K562 (cell line): ENCODE results near the gene MFSD11. TPM values are rescaled to one million over a fixed set of nuclear protein-coding genes. Genes with fewer than 3 reads are reported as not detected.
A peak's percentile ranks its signal among the peaks of the same experiment; 100 is the strongest.

Experiments
- ATAC-seq: fragments of 200-7000 bp; cut with Tn5 transposase; 3 replicates; pipeline ENCODE4 v1.9.1; 2020; ENCODE audit warnings: moderate library complexity
- BruUV-seq: library from RNA; stranded (reverse); fragments of 400-500 nt; replicated peaks from 2 replicates; lab custom pipeline; 2021; lab: Mats Ljungman, UMichigan
- CTCF ChIA-PET: fragments of 300-600 bp; formaldehyde crosslinking; extraction: SDS; loops from one replicate; lab custom pipeline; 2021; ENCODE audit warnings: low intra/inter-chr PET ratio; lab: Yijun Ruan, JAX
- POLR2A ChIA-PET: fragments of 300-600, 350-650 bp; sonication (Branson Sonifier 250); formaldehyde crosslinking; extraction: SDS; loops from one replicate; lab custom pipeline; 2021; ENCODE audit warnings: antibody characterized with exemption, inconsistent platforms; lab: Yijun Ruan, JAX
- DNase-seq, 4 experiments: peaks; one replicate each; pipeline versions ENCODE4 v3.0.0 to v3.0.0-alpha.2; 2011 to 2018; ENCODE audit warnings: low spot score in 3 of 4, mixed read lengths in 3 of 4; ENCODE audit errors: extremely low read depth in 1 of 4
- FAIRE-seq: peaks from 2 replicates; lab custom pipeline; 2011; peaks lifted over from hg19 to GRCh38; lab: Jason Lieb, UNC
- H2AFZ ChIP-seq: 2 replicates; pipeline ENCODE4 v1.6.0; 2011; ENCODE audit warnings: low read depth, low read length, control low read depth, inconsistent platforms
- H3K27ac ChIP-seq: fragments of 200-600 bp; 3 replicates; pipeline ENCODE4 v1.8.0; 2011; ENCODE audit warnings: low read depth, mild to moderate bottlenecking, control low read depth, inconsistent platforms, low read length, moderate library complexity, mixed read lengths; ENCODE audit errors: extremely low read depth
- H3K27me3 ChIP-seq, 2 experiments: fragments of 300-600 bp in 1 of 2; 2 replicates in 1 of 2; 3 replicates in 1 of 2; pipeline versions ENCODE4 v1.6.0 to v1.8.0; 2011; ENCODE audit warnings: inconsistent platforms in 2 of 2, low read length in 2 of 2, mild to moderate bottlenecking in 1 of 2, mixed read lengths in 1 of 2, moderate library complexity in 1 of 2; ENCODE audit not compliant: control insufficient read depth in 2 of 2, insufficient read depth in 2 of 2
- H3K36me3 ChIP-seq: fragments of 300-600 bp; 3 replicates; pipeline ENCODE4 v1.8.0; 2011; ENCODE audit warnings: mild to moderate bottlenecking, low read length, inconsistent platforms; ENCODE audit not compliant: control insufficient read depth, insufficient read depth
- H3K4me1 ChIP-seq, 2 experiments: fragments of 200-600 bp in 1 of 2; replicated peaks in 1 of 2; 2 replicates in 1 of 2; 3 replicates in 1 of 2; pipeline versions ENCODE4 v1.5.1 to v1.8.0; 2011; ENCODE audit warnings: inconsistent platforms in 2 of 2, low read length in 2 of 2, mild to moderate bottlenecking in 1 of 2, mixed read lengths in 1 of 2, moderate library complexity in 1 of 2; ENCODE audit not compliant: control insufficient read depth in 2 of 2, insufficient read depth in 2 of 2
- H3K4me2 ChIP-seq: 2 replicates; pipeline ENCODE4 v1.6.1; 2011; ENCODE audit warnings: low read length, control low read depth, inconsistent platforms, mixed read lengths; ENCODE audit not compliant: insufficient read depth
- H3K4me3 ChIP-seq: fragments of 200-600 bp; sonication (generic), shearing (Covaris generic); 2 replicates; pipeline ENCODE4 v1.5.1; 2016; ENCODE audit warnings: control low read depth, inconsistent platforms
- H3K79me2 ChIP-seq: fragments of 200-600 bp; 3 replicates; pipeline ENCODE4 v1.8.0; 2011; ENCODE audit warnings: low read length, inconsistent platforms; ENCODE audit not compliant: control insufficient read depth, insufficient read depth
- H3K9ac ChIP-seq, 2 experiments: 2 replicates each; pipeline versions ENCODE4 v1.6.0 to v1.6.1; 2011; ENCODE audit warnings: low read depth in 2 of 2, low read length in 2 of 2, control low read depth in 1 of 2, inconsistent platforms in 1 of 2, mild to moderate bottlenecking in 1 of 2, mixed read lengths in 1 of 2; ENCODE audit not compliant: insufficient read depth in 1 of 2
- H3K9me1 ChIP-seq: one replicate; pipeline ENCODE4 v1.6.0; 2011; ENCODE audit warnings: inconsistent platforms, mild to moderate bottlenecking, low read length, moderate library complexity; ENCODE audit not compliant: control insufficient read depth, insufficient read depth
- H3K9me3 ChIP-seq: replicated peaks from 2 replicates; pipeline ENCODE4 v1.5.1; 2011; ENCODE audit warnings: low read depth, low read length, inconsistent platforms; ENCODE audit not compliant: control insufficient read depth, insufficient read depth
- H4K20me1 ChIP-seq: replicated peaks from 2 replicates; pipeline ENCODE4 v1.6.1; 2011; ENCODE audit warnings: low read length, inconsistent platforms, mixed read lengths; ENCODE audit not compliant: control insufficient read depth, insufficient read depth
- CREBBP ChIP-seq: IDR thresholded peaks from one replicate; pipeline ENCODE4 v1.6.1; 2012; ENCODE audit warnings: low read depth, mild to moderate bottlenecking, control low read depth, inconsistent platforms, low read length
- DPF2 ChIP-seq: fragments of 450-650 bp; IDR thresholded peaks from 2 replicates; pipeline ENCODE4 v1.6.1; 2016
- FOS ChIP-seq: IDR thresholded peaks from 3 replicates; pipeline ENCODE4 v1.6.1; 2011; ENCODE audit not compliant: insufficient read length; ENCODE audit errors: extremely low read depth
- FOSL1 ChIP-seq: fragments of 200-800 bp; sonication (Bioruptor generic); conservative IDR thresholded peaks from 2 replicates; pipeline ENCODE4 v1.6.1; 2016; ENCODE audit warnings: missing genetic modification characterization, missing compliant biosample characterization
- JUNB ChIP-seq: fragments of 450-650 bp; formaldehyde crosslinking; conservative IDR thresholded peaks from 2 replicates; pipeline ENCODE4 v1.4.0; 2020; ENCODE audit warnings: mild to moderate bottlenecking
- MYNN ChIP-seq, 2 experiments: sonication (generic); formaldehyde crosslinking in 1 of 2; IDR thresholded peaks; 2 replicates each; pipeline versions ENCODE4 v1.5.0 to v1.6.1; 2016 to 2020; ENCODE audit warnings: antibody characterized with exemption in 1 of 2, missing genetic modification reagents in 1 of 2
- NFIC ChIP-seq: fragments of 450-650 bp; IDR thresholded peaks from 2 replicates; pipeline ENCODE4 v1.6.1; 2017; ENCODE audit warnings: mild to moderate bottlenecking, inconsistent platforms
- PHB2 ChIP-seq: fragments of 450-650 bp; IDR thresholded peaks from 2 replicates; pipeline ENCODE4 v1.6.1; 2017; ENCODE audit warnings: low read depth
- POU5F1 ChIP-seq: fragments of 150-350 bp; IDR thresholded peaks from 2 replicates; pipeline ENCODE4 v1.6.1; 2014; ENCODE audit warnings: borderline replicate concordance, low read length, low read depth, mild to moderate bottlenecking; ENCODE audit not compliant: partially characterized antibody
- SMAD1 ChIP-seq: fragments of 150-350 bp; IDR thresholded peaks from 2 replicates; pipeline ENCODE4 v1.6.1; 2014; ENCODE audit warnings: low read length, low read depth; ENCODE audit not compliant: partially characterized antibody
- ZNF140 ChIP-seq: fragments of 250-450 bp; sonication (Bioruptor Pico); IDR thresholded peaks from 2 replicates; pipeline ENCODE4 v1.8.0; 2021; ENCODE audit warnings: moderate library complexity, mild to moderate bottlenecking, inconsistent platforms
- WGBS: fragments of 100-300 bp; shearing (Covaris generic); methylation state at CpG from one replicate; pipeline ENCODE4 v1.1.6; 2016; ENCODE audit warnings: low coverage, mixed read lengths; ENCODE audit not compliant: insufficient coverage; ENCODE audit errors: missing lambda C conversion rate; 5-methylcytosine and 5-hydroxymethylcytosine counted together
- in situ Hi-C: fragments of 300-500 bp; cut with MboI; formaldehyde crosslinking; loops from 4 replicates; pipeline ENCODE4 v1.15.0; 2018; ENCODE audit warnings: inconsistent platforms, mixed read lengths
- intact Hi-C: fragments of 100-400 bp; cut with micrococcal nuclease; formaldehyde crosslinking; loops from 2 replicates; pipeline ENCODE4 v1.14.2; 2022
- polyA plus RNA-seq, 8 experiments: library from polyadenylated mRNA; depleted of rRNA in 4 of 8; stranded (reverse) in 5 of 8; unstranded in 3 of 8; fragments of >200 nt; fragmentation: Nextera tagmentation in 2 of 8; fragmentation: Illumina TruSeq in 1 of 8; extraction: Ambion mirVana in 2 of 8; extraction: Trizol in 1 of 8; gene quantifications; 2 replicates each; pipeline versions ENCODE4 v1.2.1 to v1.2.3, GENCODE V29; 2011 to 2014; ENCODE audit warnings: inconsistent platforms in 1 of 8, missing spikeins in 1 of 8
- total RNA-seq, 7 experiments: library from RNA; depleted of rRNA in 6 of 7; stranded (reverse); fragments of >200 nt in 6 of 7; fragmentation: Illumina TruSeq in 2 of 7; extraction: Trizol in 2 of 7; gene quantifications; 2 replicates each; pipeline versions ENCODE4 v1.2.1 to v1.2.3, GENCODE V29; 2011 to 2021; ENCODE audit warnings: low replicate concordance in 1 of 7
- TF ChIP-seq, protein P1 (sequence below), 2 experiments: fragments of 450-650 bp; IDR thresholded peaks; 2 replicates each; pipeline ENCODE4 v1.6.1; 2016
- TF ChIP-seq, protein P2 (sequence below), 3 experiments: IDR thresholded peaks in 2 of 3; conservative IDR thresholded peaks in 1 of 3; 2 replicates each; pipeline ENCODE4 v1.5.1; 2011 to 2012; ENCODE audit warnings: low read length in 3 of 3, mild to moderate bottlenecking in 3 of 3, control low read depth in 2 of 3, improper control_type of control experiment in 1 of 3, inconsistent platforms in 1 of 3, low read depth in 1 of 3, mixed read lengths in 1 of 3, moderate library complexity in 1 of 3; ENCODE audit not compliant: insufficient read depth in 2 of 3

MFSD11 gene
- total and polyA plus RNA-seq, 9 of the 15 experiments (the other 6 are each of a cell fraction or from before 2014, with no cell fraction given), result 14.4 to 24.5 (median 19.9) TPM

DNA sequence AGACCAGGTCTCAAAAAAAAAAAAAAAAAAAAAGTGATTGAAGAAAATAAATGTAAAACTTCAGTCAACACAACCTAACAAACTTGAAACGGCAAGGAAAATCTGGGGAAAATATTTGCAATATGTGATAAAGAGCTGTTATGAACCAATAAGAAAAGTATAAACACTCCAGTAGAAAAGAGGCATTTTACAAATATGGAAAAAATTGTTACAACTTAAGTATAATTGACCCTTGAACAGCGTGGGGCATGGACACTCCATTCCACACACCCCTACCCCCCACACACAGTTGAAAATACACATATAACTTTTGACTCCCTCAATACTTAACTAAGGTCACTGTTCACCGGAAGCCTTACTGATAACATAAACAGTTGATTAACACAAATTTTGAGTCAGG is 20.7 kb downstream of the MFSD11 start (continued):
- TF ChIP-seq ZNF140 (CRISPR knock-in tag) (no peak), SMAD1 (no peak), PHB2 (no peak)

DNA sequence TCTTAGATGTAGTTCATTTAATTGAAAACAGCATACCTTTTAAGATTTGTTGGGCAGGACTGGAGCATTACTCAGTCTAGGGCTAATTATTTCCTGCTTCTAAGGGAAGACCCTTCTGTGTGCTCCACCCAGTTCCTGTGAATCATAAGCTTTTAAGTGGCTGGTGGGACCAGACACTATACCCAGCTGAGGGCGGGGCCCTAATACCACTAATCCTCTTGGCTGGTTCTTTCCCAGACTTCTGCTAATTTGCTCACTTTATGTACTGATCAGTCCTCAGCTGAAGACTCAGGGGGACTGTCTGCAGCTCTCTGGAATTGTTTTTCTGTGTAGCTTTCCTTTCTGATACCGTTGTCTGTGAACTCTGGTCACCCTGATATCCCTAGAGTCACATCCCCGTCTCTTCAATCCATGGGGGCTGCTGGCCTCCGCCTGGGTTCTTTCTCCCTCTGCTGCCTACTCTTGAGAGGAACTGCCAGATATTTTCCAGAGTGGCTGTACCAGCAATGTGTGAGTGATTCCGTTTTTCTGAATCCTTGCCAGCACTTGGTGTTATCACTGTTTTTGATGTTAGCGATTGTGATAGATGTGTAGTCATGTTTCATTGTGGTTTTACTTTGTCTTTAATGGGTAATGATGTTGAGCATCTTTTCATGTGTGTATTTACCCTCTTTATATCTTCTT is 35.1 kb downstream of the MFSD11 start:
- Histone ChIP-seq H3K79me2 (no peaks in the 10 kb centered on the region), H3K4me3 (no peak overlapping the region), H3K27ac (peak overlapping the region; percentile 5; the same call in 1 of the 3 replicates), H3K27me3 (no peaks in the 10 kb centered on the region), H3K4me2 (no peak overlapping the region), H3K9ac (no peak overlapping the region)
- 44% methylated on average over 6 of the region's 6 CpGs for WGBS
- ATAC-seq, result peak; percentile 88
- TF ChIP-seq CREBBP, result no peak
- TF ChIP-seq, protein P1, sequence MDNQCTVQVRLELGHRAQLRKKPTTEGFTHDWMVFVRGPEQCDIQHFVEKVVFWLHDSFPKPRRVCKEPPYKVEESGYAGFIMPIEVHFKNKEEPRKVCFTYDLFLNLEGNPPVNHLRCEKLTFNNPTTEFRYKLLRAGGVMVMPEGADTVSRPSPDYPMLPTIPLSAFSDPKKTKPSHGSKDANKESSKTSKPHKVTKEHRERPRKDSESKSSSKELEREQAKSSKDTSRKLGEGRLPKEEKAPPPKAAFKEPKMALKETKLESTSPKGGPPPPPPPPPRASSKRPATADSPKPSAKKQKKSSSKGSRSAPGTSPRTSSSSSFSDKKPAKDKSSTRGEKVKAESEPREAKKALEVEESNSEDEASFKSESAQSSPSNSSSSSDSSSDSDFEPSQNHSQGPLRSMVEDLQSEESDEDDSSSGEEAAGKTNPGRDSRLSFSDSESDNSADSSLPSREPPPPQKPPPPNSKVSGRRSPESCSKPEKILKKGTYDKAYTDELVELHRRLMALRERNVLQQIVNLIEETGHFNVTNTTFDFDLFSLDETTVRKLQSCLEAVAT (IDR thresholded peaks at IDR 0.05), result 0 out of 4 replicates have a peak, but pooled peaks of 1 of the 2 experiments have one; percentile 47
- TF ChIP-seq FOS, result no peak
- TF ChIP-seq, protein P2, sequence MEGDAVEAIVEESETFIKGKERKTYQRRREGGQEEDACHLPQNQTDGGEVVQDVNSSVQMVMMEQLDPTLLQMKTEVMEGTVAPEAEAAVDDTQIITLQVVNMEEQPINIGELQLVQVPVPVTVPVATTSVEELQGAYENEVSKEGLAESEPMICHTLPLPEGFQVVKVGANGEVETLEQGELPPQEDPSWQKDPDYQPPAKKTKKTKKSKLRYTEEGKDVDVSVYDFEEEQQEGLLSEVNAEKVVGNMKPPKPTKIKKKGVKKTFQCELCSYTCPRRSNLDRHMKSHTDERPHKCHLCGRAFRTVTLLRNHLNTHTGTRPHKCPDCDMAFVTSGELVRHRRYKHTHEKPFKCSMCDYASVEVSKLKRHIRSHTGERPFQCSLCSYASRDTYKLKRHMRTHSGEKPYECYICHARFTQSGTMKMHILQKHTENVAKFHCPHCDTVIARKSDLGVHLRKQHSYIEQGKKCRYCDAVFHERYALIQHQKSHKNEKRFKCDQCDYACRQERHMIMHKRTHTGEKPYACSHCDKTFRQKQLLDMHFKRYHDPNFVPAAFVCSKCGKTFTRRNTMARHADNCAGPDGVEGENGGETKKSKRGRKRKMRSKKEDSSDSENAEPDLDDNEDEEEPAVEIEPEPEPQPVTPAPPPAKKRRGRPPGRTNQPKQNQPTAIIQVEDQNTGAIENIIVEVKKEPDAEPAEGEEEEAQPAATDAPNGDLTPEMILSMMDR (IDR thresholded peaks at IDR 0.05 in 2 of 3, conservative IDR thresholded peaks at IDR 0.05 in 1 of 3; ENCODE audit: insufficient read depth in 2 of 3, low read depth in 1 of 3, low read length in 3 of 3), result 0 out of 6 replicates have a peak, but pooled peaks of 1 of the 3 experiments have one; percentile 1
- no peak for TF ChIP-seq MYNN (IDR thresholded peaks at IDR 0.05)
- no peak for TF ChIP-seq MYNN (CRISPR knock-in tag; IDR thresholded peaks at IDR 0.05)
- TF ChIP-seq POU5F1, result no peak
- TF ChIP-seq NFIC, result peak; percentile 15; the same call in 1 of the 2 replicates
- no peak for TF ChIP-seq JUNB (CRISPR knock-in tag)
- peak; percentile 15; the same call in 1 of the 2 replicates for TF ChIP-seq FOSL1 (tag)
- TF ChIP-seq DPF2, result 0 out of 2 replicates have a peak, but pooled peaks have one; percentile 12
- TF ChIP-seq, all 486 proteins: peak for 5
- in situ Hi-C loops, result no loop called here
- peaks cover 55% of the 10 kb centered on the region for H3K36me3 ChIP-seq
- peaks cover 0 to 7% of the 10 kb centered on the region in 2 experiments; a peak in 2 of 5 replicates for H3K4me1 ChIP-seq
- DNase-seq (peak in 2 of 4 experiments; percentile 32 to 58), FAIRE-seq (peak; percentile 68)
- no peaks in the 10 kb centered on the region for H3K9me1 ChIP-seq
- no peaks in the 10 kb centered on the region for H3K9me3 ChIP-seq
- peak overlapping the region; percentile 14; the same call in 1 of the 2 replicates for H2AFZ ChIP-seq
- CTCF ChIA-PET, result interaction anchor here (0.5 kb wide), 1 partner anchor 15 kb away, joined by 3 read pairs; no protein-coding TSS in a partner anchor
- POLR2A ChIA-PET, result interaction anchor here (0.8 to 2.8 kb wide), 4 partner anchors 26 to 64 kb away, joined by 3 to 17 read pairs (median 4); partner anchors contain the start of gene SRSF2
- intact Hi-C loops, result no loop called here
- BruUV-seq, result no TSS peak
- no peaks in the 10 kb centered on the region for H4K20me1 ChIP-seq
